GM12891 (cell line): ENCODE measurements around the gene COPB1. TPM values are rescaled to one million over a fixed set of nuclear protein-coding genes. Genes with fewer than 3 reads are reported as not detected.

Experiments used
- DNase-seq: peaks from one replicate; pipeline ENCODE4 v3.0.0; 2011; ENCODE audit warnings: low spot score; ENCODE audit not compliant: insufficient read length
- FAIRE-seq: peaks from 2 replicates; lab custom pipeline; 2011; peaks lifted over from hg19 to GRCh38; lab: Jason Lieb, UNC
- PAX5 ChIP-seq: IDR thresholded peaks from 2 replicates; pipeline ENCODE4 v1.6.1; 2011; ENCODE audit warnings: low read length, moderate library complexity, mild to moderate bottlenecking; ENCODE audit not compliant: insufficient read depth, severe bottlenecking
- POLR2A ChIP-seq: IDR thresholded peaks from 2 replicates; pipeline ENCODE4 v1.6.1; 2011; ENCODE audit warnings: low read depth, low read length, control low read depth
- POLR2AphosphoS5 ChIP-seq: IDR thresholded peaks from 2 replicates; pipeline ENCODE4 v1.6.1; 2011; ENCODE audit warnings: low read depth, low read length, control low read depth
- POU2F2 ChIP-seq: IDR thresholded peaks from 2 replicates; pipeline ENCODE4 v1.6.1; 2011; ENCODE audit warnings: low read depth, mild to moderate bottlenecking, control low read depth, low read length, moderate library complexity
- SPI1 ChIP-seq: IDR thresholded peaks from 2 replicates; pipeline ENCODE4 v1.6.1; 2011; ENCODE audit warnings: low read depth, low read length, control low read depth
- TAF1 ChIP-seq: IDR thresholded peaks from 2 replicates; pipeline ENCODE4 v1.6.1; 2011; ENCODE audit warnings: low read depth, low read length, control low read depth
- polyA plus RNA-seq: library from polyadenylated mRNA; unstranded; fragments of >200 nt; gene quantifications from one replicate; pipeline ENCODE4 v1.2.1, GENCODE V29; 2012; ENCODE audit warnings: low read depth, missing spikeins, inconsistent platforms; ENCODE audit not compliant: missing spikeins

The COPB1 gene
- polyA plus RNA-seq = 73.0 TPM

GRCh38 chr11:14499560-14500180, at the start of gene COPB1:
Gene COPB1 (minus strand): TSS chr11:14499811. CDS start chr11:14498928, 883 bp downstream.
- DNase-seq (peak; percentile 70), FAIRE-seq (peak; percentile 85)
- TF ChIP-seq POLR2A (peak; percentile 95), TAF1 (peak; percentile 83), POLR2AphosphoS5 (peak; percentile 91; the same call in 1 of the 2 replicates), SPI1 (no peak), PAX5 (peak; percentile 4), POU2F2 (peak; percentile 78)

- no peak for TF ChIP-seq POLR2A
- no peak for TF ChIP-seq TAF1
- no peak for DNase-seq
- FAIRE-seq = no peak
These were observed 47.8 kb upstream of the COPB1 start for GRCh38 chr11:14547440-14547839.

GRCh38 chr11:14546672-14547071, 47.1 kb upstream of the COPB1 start:
- FAIRE-seq = no peak

GRCh38 chr11:14544611-14545010, 45.0 kb upstream of the COPB1 start:
- FAIRE-seq = no peak
- no peak for TF ChIP-seq POU2F2
- TF ChIP-seq SPI1 = peak; percentile 21; the same call in 1 of the 2 replicates
- no peak for DNase-seq

More at GRCh38 chr11:14546672-14547071, 47.1 kb upstream of the COPB1 start:
- DNase-seq = no peak
- no peak for TF ChIP-seq PAX5

GRCh38 chr11:14543260-14543659, 43.6 kb upstream of the COPB1 start:
- FAIRE-seq (no peak), DNase-seq (no peak)
- TF ChIP-seq POU2F2 = no peak
- TF ChIP-seq PAX5 = no peak
- no peak for TF ChIP-seq SPI1
- no peak for TF ChIP-seq TAF1
- TF ChIP-seq POLR2AphosphoS5 = no peak
- no peak for TF ChIP-seq POLR2A

GRCh38 chr11:14542324-14542723, 42.7 kb upstream of the COPB1 start:
- FAIRE-seq (no peak), DNase-seq (no peak)
- TF ChIP-seq PAX5 = no peak
- TF ChIP-seq POLR2A = no peak
- no peak for TF ChIP-seq TAF1
- TF ChIP-seq POLR2AphosphoS5 = no peak
- no peak for TF ChIP-seq SPI1
- TF ChIP-seq POU2F2 = no peak

GRCh38 chr11:14541192-14541947, 41.8 kb upstream of the COPB1 start:
- FAIRE-seq (no peak), DNase-seq (no peak)
- TF ChIP-seq POLR2AphosphoS5 = no peak
- no peak for TF ChIP-seq TAF1
- no peak for TF ChIP-seq POU2F2
- TF ChIP-seq PAX5 = no peak
- no peak for TF ChIP-seq SPI1
- TF ChIP-seq POLR2A = no peak

GRCh38 chr11:14539982-14540421, 40.4 kb upstream of the COPB1 start:
- no peak for DNase-seq
- no peak for FAIRE-seq
- TF ChIP-seq SPI1 (no peak), POU2F2 (no peak), TAF1 (no peak), PAX5 (no peak), POLR2AphosphoS5 (no peak), POLR2A (no peak)

- TF ChIP-seq PAX5 (no peak), SPI1 (no peak), POLR2A (no peak), POLR2AphosphoS5 (no peak), POU2F2 (no peak)
- DNase-seq (no peak), FAIRE-seq (no peak)
These were observed 39.4 kb upstream of the COPB1 start for GRCh38 chr11:14538926-14539554.

GRCh38 chr11:14538271-14538925, 38.8 kb upstream of the COPB1 start:
- DNase-seq (no peak), FAIRE-seq (no peak)
- TF ChIP-seq SPI1 = no peak
- no peak for TF ChIP-seq TAF1
- TF ChIP-seq POLR2A = no peak
- TF ChIP-seq POLR2AphosphoS5 = no peak
- TF ChIP-seq POU2F2 = no peak
- TF ChIP-seq PAX5 = no peak
